Right cardiac atrium (tissue), 5 donors: ENCODE data around the gene BNC2. TPM values are rescaled to one million over a fixed set of nuclear protein-coding genes. Genes with fewer than 3 reads are reported as not detected.

Source experiments
- ATAC-seq, 2 donors: fragments of 200-7000 bp; cut with Tn5 transposase; one replicate each; pipeline versions ENCODE4 v1.8.0 to v1.9.1; 2020; ENCODE audit warnings: moderate library complexity in 2 of 2, mild to moderate bottlenecking in 1 of 2
- DNase-seq, 3 donors: peaks; one replicate each; pipeline ENCODE4 v3.0.0-alpha.2; 2020
- H3K27ac ChIP-seq: one replicate; pipeline ENCODE4 v1.5.1; 2013; ENCODE audit warnings: mild to moderate bottlenecking, low read length, control low read depth, moderate library complexity
- H3K27me3 ChIP-seq: one replicate; pipeline ENCODE4 v1.6.1; 2013; ENCODE audit not compliant: control insufficient read depth, insufficient read depth
- H3K4me1 ChIP-seq: one replicate; pipeline ENCODE4 v1.6.1; 2013; ENCODE audit warnings: low read length; ENCODE audit not compliant: control insufficient read depth, insufficient read depth
- H3K4me3 ChIP-seq: one replicate; pipeline ENCODE4 v1.5.1; 2013; ENCODE audit warnings: low read length, control low read depth
- H3K9me3 ChIP-seq: one replicate; pipeline ENCODE4 v1.6.1; 2013; ENCODE audit warnings: low read length; ENCODE audit not compliant: control insufficient read depth
- WGBS: extraction: QIAGEN DNeasy Blood & Tissue Kit; methylation state at CpG from one replicate; pipeline ENCODE4 v1.1.7; 2013; 5-methylcytosine and 5-hydroxymethylcytosine counted together
- intact Hi-C, 4 donors: fragments of 100-400 bp; cut with DNase I; formaldehyde crosslinking; loops; one replicate each; pipeline versions ENCODE4 v1.11.0 to v1.14.0; 2022 to 2023
- polyA plus RNA-seq: library from polyadenylated mRNA; stranded (reverse); fragments of 200-250 nt; gene quantifications from one replicate; pipeline ENCODE4 v1.2.3, GENCODE V29; 2013
- total RNA-seq, 4 donors: library from RNA; stranded (reverse); fragmentation: NEBNext Ultra II Directional; extraction: Animal tissue kit (Norgen Biotek cat#: 25700); gene quantifications; one replicate each; pipeline ENCODE4 v1.2.1, GENCODE V29; 2021
- donor health status: healthy with polysubstance abuse.
- donor health status: DM: no; HTN: yes; CAD: no.
- donor health status: DM: no; HTN: no; CAD: no.
- donor health status: DM: no; HTN: yes; CAD: no; lungs with severe emphysema.
- donor health status: DM: yes; HTN: yes; CAD: no.

BNC2 gene
- total and polyA plus RNA-seq, 5 donors, result 4.7 to 123 (median 67.8) TPM

GRCh38 chr9:16811987-16812685, 58.3 kb downstream of the BNC2 start:
- no peak overlapping the region for H3K27ac ChIP-seq
- ATAC-seq (no peak), DNase-seq (no peak)
- H3K27me3 ChIP-seq, result no peaks in the 10 kb centered on the region
- H3K4me1 ChIP-seq, result no peaks in the 10 kb centered on the region
- WGBS, result 81% methylated on average over 5 of the region's 5 CpGs
- H3K9me3 ChIP-seq, result no peaks in the 10 kb centered on the region
- H3K4me3 ChIP-seq, result no peak overlapping the region
- intact Hi-C loops, result no loop called here

- H3K4me3 ChIP-seq, result no peak overlapping the region
- no peak overlapping the region for H3K27ac ChIP-seq
- intact Hi-C loops, result no loop called here
- 77% methylated on average over 4 of the region's 4 CpGs for WGBS
- ATAC-seq (no peak), DNase-seq (no peak)
- no peaks in the 10 kb centered on the region for H3K4me1 ChIP-seq
- no peaks in the 10 kb centered on the region for H3K27me3 ChIP-seq
- no peaks in the 10 kb centered on the region for H3K9me3 ChIP-seq
Measured at GRCh38 chr9:16809912-16810610, 60.4 kb downstream of the BNC2 start.

- H3K9me3 ChIP-seq, result no peaks in the 10 kb centered on the region
- no peak for DNase-seq
- no peaks in the 10 kb centered on the region for H3K4me1 ChIP-seq
- intact Hi-C loops, result no loop called here
- no peak overlapping the region for H3K4me3 ChIP-seq
- H3K27ac ChIP-seq, result no peak overlapping the region
- no peak for ATAC-seq
- H3K27me3 ChIP-seq, result no peaks in the 10 kb centered on the region
Measured at GRCh38 chr9:16806674-16807073, 63.8 kb downstream of the BNC2 start.

- no peaks in the 10 kb centered on the region for H3K9me3 ChIP-seq
- H3K4me1 ChIP-seq, result no peaks in the 10 kb centered on the region
- no peaks in the 10 kb centered on the region for H3K27me3 ChIP-seq
- H3K4me3 ChIP-seq, result no peak overlapping the region
- intact Hi-C loops, result no loop called here
- DNase-seq, result no peak
- no peak overlapping the region for H3K27ac ChIP-seq
- WGBS, result 74% methylated on average over 8 of the region's 8 CpGs
- ATAC-seq, result no peak
Measured at GRCh38 chr9:16803648-16804047, 66.8 kb downstream of the BNC2 start.

- Histone ChIP-seq H3K27ac (no peak overlapping the region), H3K9me3 (no peaks in the 10 kb centered on the region), H3K4me1 (no peaks in the 10 kb centered on the region), H3K27me3 (no peaks in the 10 kb centered on the region), H3K4me3 (no peak overlapping the region)
- no peak for DNase-seq
- ATAC-seq, result no peak
- WGBS, result 69% methylated on average over 10 of the region's 10 CpGs
- intact Hi-C loops, result no loop called here
Measured at GRCh38 chr9:16801871-16802466, 68.5 kb downstream of the BNC2 start.

GRCh38 chr9:16796304-16796825, 74.1 kb downstream of the BNC2 start:
- Histone ChIP-seq H3K27ac (no peak overlapping the region), H3K4me1 (no peaks in the 10 kb centered on the region), H3K27me3 (no peaks in the 10 kb centered on the region), H3K4me3 (no peak overlapping the region), H3K9me3 (no peaks in the 10 kb centered on the region)
- ATAC-seq, result no peak
- intact Hi-C loops, result loop anchor here in 1 of 4 donors (10.0 kb wide), 1 partner anchor 62 kb away; no protein-coding TSS in a partner anchor
- DNase-seq, result no peak
- whole genome bisulfite sequencing, result 87% methylated on average over 5 of the region's 5 CpGs

- 36% methylated on average over 9 of the region's 9 CpGs for WGBS
- Histone ChIP-seq H3K4me1 (no peaks in the 10 kb centered on the region), H3K4me3 (no peak overlapping the region), H3K27me3 (no peaks in the 10 kb centered on the region), H3K27ac (no peak overlapping the region), H3K9me3 (no peaks in the 10 kb centered on the region)
- ATAC-seq (peak; percentile 87 to 95), DNase-seq (peak in 2 of 3 donors; percentile 59 to 74)
- intact Hi-C loops, result loop anchor here in 1 of 4 donors (10.0 kb wide), 1 partner anchor 60 kb away; no protein-coding TSS in a partner anchor
Measured at GRCh38 chr9:16794871-16795639, 75.4 kb downstream of the BNC2 start.

GRCh38 chr9:16794103-16794502, 76.4 kb downstream of the BNC2 start:
- H3K4me1 ChIP-seq, result no peaks in the 10 kb centered on the region
- ATAC-seq, result no peak
- WGBS, result 92% methylated on average over 4 of the region's 4 CpGs

GRCh38 chr9:16787724-16788123, 82.7 kb downstream of the BNC2 start:
- Histone ChIP-seq H3K4me3 (no peak overlapping the region), H3K9me3 (no peaks in the 10 kb centered on the region), H3K4me1 (no peaks in the 10 kb centered on the region), H3K27me3 (no peaks in the 10 kb centered on the region), H3K27ac (no peak overlapping the region)
- WGBS, result 82% methylated on average over 6 of the region's 6 CpGs
- DNase-seq (no peak), ATAC-seq (no peak)
- intact Hi-C loops, result no loop called here

More at GRCh38 chr9:16794103-16794502, 76.4 kb downstream of the BNC2 start:
- Histone ChIP-seq H3K27ac (no peak overlapping the region), H3K27me3 (no peaks in the 10 kb centered on the region), H3K9me3 (no peaks in the 10 kb centered on the region), H3K4me3 (no peak overlapping the region)
- intact Hi-C loops, result loop anchor here in 1 of 4 donors (10.0 kb wide), 1 partner anchor 59 kb away; no protein-coding TSS in a partner anchor
- no peak for DNase-seq

GRCh38 chr9:16784002-16784401, 86.5 kb downstream of the BNC2 start:
- Histone ChIP-seq H3K27ac (no peak overlapping the region), H3K9me3 (no peaks in the 10 kb centered on the region), H3K4me3 (no peak overlapping the region), H3K27me3 (no peaks in the 10 kb centered on the region), H3K4me1 (no peaks in the 10 kb centered on the region)
- ATAC-seq (no peak), DNase-seq (no peak)
- 91% methylated on average over 2 of the region's 2 CpGs for WGBS
- intact Hi-C loops, result no loop called here
